Natural killer cell (primary cell): ENCODE measurements around the gene KAZN. TPM values are rescaled to one million over a fixed set of nuclear protein-coding genes. Genes with fewer than 3 reads are reported as not detected.

Source experiments
- ATAC-seq, 3 donors: fragments of 150-1000 bp in 2 of 3; fragments of 200-7000 bp in 1 of 3; cut with Tn5 transposase; 1 replicate in 1 of 3; 2 replicates in 2 of 3; pipeline ENCODE4 v1.10.0; 2021; ENCODE audit warnings: mild to moderate bottlenecking in 2 of 3, moderate library complexity in 2 of 3
- DNase-seq, 2 donors: peaks; one replicate each; pipeline versions ENCODE4 v3.0.0 to v3.0.0-alpha.2; 2013 to 2021; ENCODE audit warnings: mixed read lengths in 1 of 2
- H3K27ac ChIP-seq: one replicate; pipeline ENCODE4 v1.5.1; 2013; ENCODE audit warnings: mild to moderate bottlenecking, low read length
- H3K27me3 ChIP-seq: one replicate; pipeline ENCODE4 v1.6.1; 2013; ENCODE audit warnings: low read length; ENCODE audit not compliant: control insufficient read depth, insufficient read depth
- H3K36me3 ChIP-seq: one replicate; pipeline ENCODE4 v1.6.1; 2013; ENCODE audit warnings: low read length; ENCODE audit not compliant: control insufficient read depth, insufficient read depth
- H3K4me1 ChIP-seq: one replicate; pipeline ENCODE4 v1.6.1; 2013; ENCODE audit warnings: low read length; ENCODE audit not compliant: control insufficient read depth, insufficient read depth
- H3K4me3 ChIP-seq: one replicate; pipeline ENCODE4 v1.5.1; 2013; ENCODE audit warnings: low read length
- H3K9me3 ChIP-seq: one replicate; pipeline ENCODE4 v1.6.1; 2013; ENCODE audit warnings: low read length; ENCODE audit not compliant: control insufficient read depth, insufficient read depth
- H3K27ac Mint-ChIP-seq, 2 donors: one replicate each; pipeline ENCODE4 v1.8.0; 2022; ENCODE audit warnings: mild to moderate bottlenecking in 2 of 2, mixed read lengths in 2 of 2, moderate library complexity in 1 of 2
- H3K27me3 Mint-ChIP-seq, 2 donors: one replicate each; pipeline ENCODE4 v1.8.0; 2022; ENCODE audit warnings: low read depth in 2 of 2, mixed read lengths in 2 of 2
- H3K36me3 Mint-ChIP-seq: one replicate; pipeline ENCODE4 v1.8.0; 2022; ENCODE audit warnings: mixed read lengths
- H3K4me1 Mint-ChIP-seq, 2 donors: one replicate each; pipeline ENCODE4 v1.8.0; 2022; ENCODE audit warnings: mixed read lengths in 2 of 2
- H3K4me3 Mint-ChIP-seq: one replicate; pipeline ENCODE4 v1.8.0; 2022; ENCODE audit warnings: mild to moderate bottlenecking, moderate library complexity, mixed read lengths
- H3K9me3 Mint-ChIP-seq, 2 donors: one replicate each; pipeline ENCODE4 v1.8.0; 2022; ENCODE audit warnings: mixed read lengths in 2 of 2
- CTCF ChIP-seq: fragments of 200-600 bp; IDR thresholded peaks from one replicate; pipeline ENCODE4 v1.8.0; 2022; ENCODE audit warnings: antibody characterized with exemption
- WGBS: methylation state at CpG from one replicate; pipeline ENCODE4 v1.1.7; 2013; ENCODE audit warnings: missing lambda C conversion rate; ENCODE audit not compliant: insufficient coverage; 5-methylcytosine and 5-hydroxymethylcytosine counted together
- intact Hi-C: fragments of 100-400 bp; cut with micrococcal nuclease; formaldehyde crosslinking; loops from one replicate; pipeline ENCODE4 v1.14.2; 2022
- total RNA-seq, 4 donors: library from RNA; stranded (reverse); fragments of 120-200 nt in 1 of 4; gene quantifications; one replicate each; pipeline versions ENCODE4 v1.2.3 to v1.2.4, GENCODE V29; 2013 to 2022

Gene KAZN
- total RNA-seq, 3 donors from 2014 or later (not counting 1 experiment from before 2014, with no cell fraction given), result 1.2 to 2.0 (median 1.7) TPM

- Mint-ChIP-seq H3K4me3 (no peak overlapping the region), H3K36me3 (no peaks in the 10 kb centered on the region), H3K4me1 (no peaks in the 10 kb centered on the region), H3K27me3 (peaks cover 2 to 11% of the 10 kb centered on the region in 2 donors), H3K9me3 (no peaks in the 10 kb centered on the region), H3K27ac (no peak overlapping the region)
- intact Hi-C loops, result no loop called here
- TF ChIP-seq CTCF, result no peak
- ATAC-seq, result no peak
- no peak overlapping the region for H3K4me3 ChIP-seq
- no peaks in the 10 kb centered on the region for H3K9me3 ChIP-seq
- no peaks in the 10 kb centered on the region for H3K36me3 ChIP-seq
- DNase-seq, result no peak
- H3K27ac ChIP-seq, result no peak overlapping the region
- H3K4me1 ChIP-seq, result no peaks in the 10 kb centered on the region
- no peaks in the 10 kb centered on the region for H3K27me3 ChIP-seq
- WGBS, result 90% methylated on average over 3 of the region's 3 CpGs
Observed at GRCh38 chr1:14652840-14653239, 54.4 kb downstream of the KAZN start.

- Mint-ChIP-seq H3K9me3 (no peaks in the 10 kb centered on the region), H3K4me1 (no peaks in the 10 kb centered on the region), H3K4me3 (no peak overlapping the region), H3K36me3 (no peaks in the 10 kb centered on the region), H3K27ac (no peak overlapping the region), H3K27me3 (peaks cover 3 to 7% of the 10 kb centered on the region in 2 donors)
- Histone ChIP-seq H3K27ac (no peak overlapping the region), H3K4me3 (no peak overlapping the region), H3K4me1 (no peaks in the 10 kb centered on the region), H3K36me3 (no peaks in the 10 kb centered on the region), H3K9me3 (no peaks in the 10 kb centered on the region), H3K27me3 (no peaks in the 10 kb centered on the region)
- TF ChIP-seq CTCF, result no peak
- WGBS, result 90% methylated on average over 8 of the region's 8 CpGs
- no peak for ATAC-seq
- intact Hi-C loops, result no loop called here
- DNase-seq, result no peak
Observed at GRCh38 chr1:14653461-14653960, 55.0 kb downstream of the KAZN start.

GRCh38 chr1:14654554-14654953, 56.1 kb downstream of the KAZN start:
- intact Hi-C loops, result loop anchor here (2.0 kb wide), 1 partner anchor 34 kb away; no protein-coding TSS in a partner anchor
- Mint-ChIP-seq H3K27me3 (peaks cover 3 to 6% of the 10 kb centered on the region in 2 donors), H3K4me1 (no peaks in the 10 kb centered on the region), H3K9me3 (no peaks in the 10 kb centered on the region), H3K27ac (no peak overlapping the region), H3K4me3 (no peak overlapping the region), H3K36me3 (no peaks in the 10 kb centered on the region)
- Histone ChIP-seq H3K4me3 (no peak overlapping the region), H3K36me3 (no peaks in the 10 kb centered on the region), H3K27ac (no peak overlapping the region), H3K27me3 (no peaks in the 10 kb centered on the region), H3K4me1 (no peaks in the 10 kb centered on the region), H3K9me3 (no peaks in the 10 kb centered on the region)
- ATAC-seq (no peak), DNase-seq (no peak)
- TF ChIP-seq CTCF, result no peak
- 80% methylated on average over 1 of the region's 1 CpG for WGBS

GRCh38 chr1:14655385-14655784, 56.9 kb downstream of the KAZN start:
- Mint-ChIP-seq H3K9me3 (no peaks in the 10 kb centered on the region), H3K27ac (no peak overlapping the region), H3K27me3 (peaks cover 3 to 8% of the 10 kb centered on the region in 2 donors), H3K4me3 (no peak overlapping the region), H3K36me3 (no peaks in the 10 kb centered on the region), H3K4me1 (no peaks in the 10 kb centered on the region)
- no peak for DNase-seq
- H3K27me3 ChIP-seq, result no peaks in the 10 kb centered on the region
- H3K4me1 ChIP-seq, result no peaks in the 10 kb centered on the region
- no peak overlapping the region for H3K27ac ChIP-seq
- H3K4me3 ChIP-seq, result no peak overlapping the region
- ATAC-seq, result no peak
- no peaks in the 10 kb centered on the region for H3K9me3 ChIP-seq
- 92% methylated on average over 7 of the region's 7 CpGs for WGBS
- intact Hi-C loops, result loop anchor here (2.0 kb wide), 1 partner anchor 33 kb away; no protein-coding TSS in a partner anchor
- TF ChIP-seq CTCF, result no peak
- no peaks in the 10 kb centered on the region for H3K36me3 ChIP-seq
